Left lobe of liver (tissue), 2 donors: ENCODE measurements around the gene HLA-DPA1. TPM values are rescaled to one million over a fixed set of nuclear protein-coding genes. Genes with fewer than 3 reads are reported as not detected.

ENCODE experiments used
- ATAC-seq: fragments of 200-7000 bp; cut with Tn5 transposase; one replicate; pipeline ENCODE4 v1.9.1; 2020; ENCODE audit warnings: mild to moderate bottlenecking, moderate library complexity
- DNase-seq: peaks from one replicate; pipeline ENCODE4 v3.0.0-alpha.2; 2020; ENCODE audit warnings: low spot score
- total RNA-seq: library from RNA; stranded (reverse); gene quantifications from one replicate; pipeline ENCODE4 v1.2.1, GENCODE V29; 2021
- donor health status: DM: no; HTN: no; CAD: no; lungs with moderate emphysema.
- donor health status: DM: no; HTN: yes; CAD: no.

Gene HLA-DPA1
- total RNA-seq, 1 donor from 2014 or later = 10.8 TPM

DNA sequence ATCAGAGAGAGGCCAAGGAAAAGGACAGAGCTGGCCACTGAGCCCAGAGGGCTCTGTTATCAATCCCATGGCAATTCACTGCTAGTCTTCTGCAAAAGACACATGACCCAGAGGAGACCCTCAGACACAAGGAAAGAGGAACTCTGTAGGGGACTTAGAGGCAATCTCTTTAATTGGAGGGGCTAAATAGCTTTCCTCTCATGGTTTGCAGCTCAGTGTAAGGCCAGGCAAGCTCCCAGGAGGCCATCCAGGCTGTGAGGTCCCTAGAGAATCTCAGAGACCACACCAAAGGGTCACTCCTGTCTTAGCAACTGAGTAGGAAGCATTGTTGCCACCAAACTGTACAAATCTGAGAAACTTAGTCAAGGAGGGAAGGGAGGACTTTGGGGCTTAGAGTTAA, 54.1 kb downstream of the HLA-DPA1 start:
- DNase-seq (no peak), ATAC-seq (peak; percentile 30)

GRCh38 chr6:33018904-33019303, 54.5 kb downstream of the HLA-DPA1 start:
- peak; percentile 91 for ATAC-seq
- DNase-seq = peak; percentile 63

GRCh38 chr6:33018418-33018817, 55.0 kb downstream of the HLA-DPA1 start:
- no peak for DNase-seq

GRCh38 chr6:33017694-33018353, 55.6 kb downstream of the HLA-DPA1 start:
- DNase-seq (no peak), ATAC-seq (no peak)

More at GRCh38 chr6:33018418-33018817, 55.0 kb downstream of the HLA-DPA1 start:
- no peak for ATAC-seq

DNA sequence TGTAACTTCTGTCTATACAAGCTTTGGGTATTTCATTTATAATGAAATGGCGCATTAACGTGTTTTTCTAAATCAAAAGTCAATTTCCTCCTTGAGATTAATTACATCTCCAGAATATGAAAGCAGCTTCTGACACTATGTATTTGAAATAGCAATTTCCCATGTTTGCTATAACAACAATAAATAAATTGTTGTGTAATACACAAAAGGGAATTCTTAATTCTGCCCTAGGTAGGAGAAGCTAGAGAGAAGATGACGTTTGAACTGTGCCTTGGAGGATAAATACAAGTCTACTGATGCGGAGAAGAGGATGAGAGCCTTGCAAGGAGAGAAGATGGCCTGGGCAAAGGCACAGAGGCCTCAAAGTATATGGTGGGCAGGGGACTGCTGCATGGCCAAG, 56.4 kb downstream of the HLA-DPA1 start:
- DNase-seq (no peak), ATAC-seq (no peak)

DNA sequence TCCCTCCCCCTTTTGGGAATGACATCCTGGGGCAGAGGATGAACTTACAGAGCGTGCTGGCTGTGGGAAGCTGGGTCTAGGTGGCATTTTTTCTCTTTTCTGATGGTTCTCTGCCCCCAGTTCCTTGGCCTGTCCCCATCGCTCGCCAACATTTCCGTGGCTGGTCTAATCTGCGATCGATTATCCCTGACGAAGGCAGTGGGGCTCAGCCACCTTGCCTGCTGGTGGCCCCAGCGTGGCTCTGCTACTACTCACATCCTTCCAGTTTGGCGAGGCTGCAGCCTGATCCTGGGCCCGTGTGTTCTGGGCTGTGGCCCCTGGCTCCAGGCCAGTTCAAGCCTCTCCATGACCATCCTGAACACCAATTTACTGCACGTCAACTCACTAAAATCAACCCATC, 57.7 kb downstream of the HLA-DPA1 start:
- ATAC-seq (no peak), DNase-seq (no peak)

- ATAC-seq = peak; percentile 83
- no peak for DNase-seq
Measured at GRCh38 chr6:33014841-33015634, 58.4 kb downstream of the HLA-DPA1 start.

Other genes starting within 250 kb of the HLA-DPA1 start
- 11.8 TPM for gene TAP2, start 234.9 kb downstream of the HLA-DPA1 start, total RNA-seq
- gene PSMB8, start 229.6 kb downstream of the HLA-DPA1 start, total RNA-seq = 41.1 TPM
- gene TAP1, start 219.9 kb downstream of the HLA-DPA1 start, total RNA-seq = 10.6 TPM
- gene PSMB9, start 219.5 kb downstream of the HLA-DPA1 start, total RNA-seq = 13.9 TPM
- 2.6 TPM for gene HLA-DMB, start 132.6 kb downstream of the HLA-DPA1 start, total RNA-seq
- gene HLA-DMA, start 120.6 kb downstream of the HLA-DPA1 start, total RNA-seq = 6.6 TPM
- 76.2 TPM for gene BRD2, start 105.1 kb downstream of the HLA-DPA1 start, total RNA-seq
- 0.70 TPM for gene HLA-DOA, start 64.1 kb downstream of the HLA-DPA1 start, total RNA-seq
- gene HLA-DPB1, start 2.3 kb upstream of the HLA-DPA1 start, total RNA-seq = 11.3 TPM
- gene COL11A2, start 118.8 kb upstream of the HLA-DPA1 start, total RNA-seq = 0.55 TPM
- 23.3 TPM for gene RXRB, start 127.0 kb upstream of the HLA-DPA1 start, total RNA-seq
- gene SLC39A7, start 127.2 kb upstream of the HLA-DPA1 start, total RNA-seq = 74.8 TPM
- gene HSD17B8, start 131.0 kb upstream of the HLA-DPA1 start, total RNA-seq = 40.3 TPM
- 19.2 TPM for gene RING1, start 134.9 kb upstream of the HLA-DPA1 start, total RNA-seq
- 30.2 TPM for gene VPS52, start 198.2 kb upstream of the HLA-DPA1 start, total RNA-seq
- 555 TPM for gene RPS18, start 198.4 kb upstream of the HLA-DPA1 start, total RNA-seq
- gene B3GALT4, start 203.5 kb upstream of the HLA-DPA1 start, total RNA-seq = 1.2 TPM
- 17.8 TPM for gene WDR46, start 215.6 kb upstream of the HLA-DPA1 start, total RNA-seq
- gene PFDN6, start 216.0 kb upstream of the HLA-DPA1 start, total RNA-seq = 19.2 TPM
- gene RGL2, start 225.3 kb upstream of the HLA-DPA1 start, total RNA-seq = 19.7 TPM
- gene TAPBP, start 240.4 kb upstream of the HLA-DPA1 start, total RNA-seq = 107 TPM
- gene ZBTB22, start 244.1 kb upstream of the HLA-DPA1 start, total RNA-seq = 7.7 TPM
- gene DAXX, start 249.3 kb upstream of the HLA-DPA1 start, total RNA-seq = 14.1 TPM